ENCODE results near the gene PWWP3B. TPM values are rescaled to one million over a fixed set of nuclear protein-coding genes. Genes with fewer than 3 reads are reported as not detected.

Gene PWWP3B
- total and polyA plus RNA-seq, 2 of the 13 experiments (the other 11 are each of a cell fraction or from before 2014, with no cell fraction given), result 0.04 TPM; not detected in 1

DNA sequence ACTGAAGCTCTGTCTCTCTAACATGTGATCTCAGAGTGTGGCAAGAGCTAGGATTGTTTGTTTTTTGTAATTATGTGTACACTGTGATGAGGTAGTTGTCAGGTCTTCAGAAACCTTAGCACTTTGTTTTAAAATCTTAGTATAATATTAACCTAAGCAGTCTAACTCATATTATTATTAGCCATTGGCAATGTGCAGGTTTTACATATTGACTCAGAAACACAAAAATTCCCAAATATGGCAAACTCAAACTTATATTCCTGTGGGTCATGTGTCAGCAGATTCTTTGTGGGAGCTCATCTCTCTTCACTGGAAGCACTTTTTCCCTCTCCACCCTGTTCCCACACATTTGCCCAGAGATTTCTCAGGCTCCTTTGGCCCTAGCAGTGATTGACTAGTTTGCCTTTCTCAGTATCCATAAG lies 8.2 kb upstream of the PWWP3B start:
- H3K4me2 ChIP-seq (ENCODE audit: low read depth, low read length), result no peak overlapping the region
- no peaks in the 10 kb centered on the region for H4K20me1 ChIP-seq (ENCODE audit: insufficient read depth, low read length)
- no TSS peak for BruUV-seq (replicated peaks)
- no peaks in the 10 kb centered on the region for H3K27me3 ChIP-seq (ENCODE audit: control insufficient read depth in 1 of 2, insufficient read depth in 2 of 2, low read length in 2 of 2)
- ChIA-PET CTCF (ENCODE audit: low intra/inter-chr PET ratio, low total read pairs) (no interaction called here), POLR2A (no interaction called here)
- no peak; the same call in 2 of the 3 replicates for ATAC-seq
- H3K9me3 ChIP-seq (ENCODE audit: low read length), result no peaks in the 10 kb centered on the region
- H3K4me3 ChIP-seq (replicated peaks in 1 of 3; ENCODE audit: insufficient read depth in 1 of 3, low read depth in 2 of 3, low read length in 3 of 3), result no peak overlapping the region
- in situ Hi-C loops (cut with HindIII; ENCODE audit: extremely low pct_ligation_motif_present, low pct_unique_long_range_greater_than_20kb), result no loop called here
- H3K27ac ChIP-seq (ENCODE audit: extremely low read length, insufficient read depth, low read length), result no peak overlapping the region
- no peaks in the 10 kb centered on the region for H3K4me1 ChIP-seq (ENCODE audit: insufficient read depth, low read length)
- FAIRE-seq, result no peak
- H3K36me3 ChIP-seq (replicated peaks in 1 of 2; ENCODE audit: control insufficient read depth in 1 of 2, insufficient read depth in 2 of 2, low read length in 2 of 2), result no peaks in the 10 kb centered on the region
- H3K79me2 ChIP-seq (ENCODE audit: insufficient read depth, low read length), result no peaks in the 10 kb centered on the region
- no peak overlapping the region for H3K9ac ChIP-seq (ENCODE audit: insufficient read depth, low read depth, low read length)
- DNase-seq (ENCODE audit: low spot score), result no peak
- no peak overlapping the region for H2AFZ ChIP-seq (ENCODE audit: low read length)
- intact Hi-C loops (cut with micrococcal nuclease; ENCODE audit: unreplicated experiment), result no loop called here
- no peak for TF ChIP-seq ZNF546 (CRISPR knock-in tag; conservative IDR thresholded peaks at IDR 0.05)
- TF ChIP-seq SRF (IDR thresholded peaks at IDR 0.05; ENCODE audit: low read depth, low read length), result peak; percentile 55; the same call in 1 of the 2 replicates
- no peak for TF ChIP-seq REL (CRISPR knock-in tag; conservative IDR thresholded peaks at IDR 0.05)

DNA sequence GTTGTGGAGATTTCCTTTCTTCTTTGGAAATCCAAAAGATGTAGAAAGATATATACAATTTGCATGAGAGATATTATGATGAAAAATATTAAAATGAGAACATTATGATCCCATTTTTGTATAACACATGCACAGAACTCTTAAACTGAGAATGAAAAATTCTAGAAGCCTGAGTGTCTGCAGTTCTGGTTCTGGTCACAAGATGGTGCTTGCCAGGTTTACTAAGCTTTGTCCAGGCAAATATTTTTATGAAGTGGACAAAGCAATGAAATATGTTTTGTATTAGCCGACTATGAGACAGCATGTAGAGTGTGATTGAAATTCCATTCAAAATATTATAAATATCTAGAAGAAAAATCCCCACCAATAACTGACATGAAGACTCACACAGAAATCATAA lies 2.2 kb downstream of the PWWP3B start:
- intact Hi-C loops (cut with micrococcal nuclease; ENCODE audit: unreplicated experiment), result no loop called here
- DNase-seq (ENCODE audit: low spot score), result no peak
- no peak for ATAC-seq
- no peaks in the 10 kb centered on the region for H3K79me2 ChIP-seq (ENCODE audit: insufficient read depth, low read length)
- CTCF ChIA-PET (ENCODE audit: low intra/inter-chr PET ratio, low total read pairs), result no interaction called here
- H4K20me1 ChIP-seq (ENCODE audit: insufficient read depth, low read length), result no peaks in the 10 kb centered on the region
- no peaks in the 10 kb centered on the region for H3K36me3 ChIP-seq (replicated peaks in 1 of 2; ENCODE audit: control insufficient read depth in 1 of 2, insufficient read depth in 2 of 2, low read length in 2 of 2)
- POLR2A ChIA-PET, result no interaction called here
- H3K9ac ChIP-seq (ENCODE audit: insufficient read depth, low read depth, low read length), result no peak overlapping the region
- in situ Hi-C loops (cut with HindIII; ENCODE audit: extremely low pct_ligation_motif_present, low pct_unique_long_range_greater_than_20kb), result loop anchor here (10.0 kb wide), 1 partner anchor 224 kb away; no protein-coding TSS in a partner anchor
- no TSS peak for BruUV-seq (replicated peaks)
- FAIRE-seq, result no peak
- no peak overlapping the region for H3K27ac ChIP-seq (ENCODE audit: extremely low read length, insufficient read depth, low read length)
- no peak overlapping the region for H3K4me3 ChIP-seq (replicated peaks in 1 of 3; ENCODE audit: insufficient read depth in 1 of 3, low read depth in 2 of 3, low read length in 3 of 3)
- H3K9me3 ChIP-seq (ENCODE audit: low read length), result no peaks in the 10 kb centered on the region
- no peaks in the 10 kb centered on the region for H3K27me3 ChIP-seq (ENCODE audit: control insufficient read depth in 1 of 2, insufficient read depth in 2 of 2, low read length in 2 of 2)
- 8% methylated on average over 1 of the region's 1 CpG for WGBS (ENCODE audit: low lambda C conversion rate)
- H2AFZ ChIP-seq (ENCODE audit: low read length), result no peak overlapping the region
- no peak overlapping the region for H3K4me2 ChIP-seq (ENCODE audit: low read depth, low read length)
- TF ChIP-seq, protein P1, sequence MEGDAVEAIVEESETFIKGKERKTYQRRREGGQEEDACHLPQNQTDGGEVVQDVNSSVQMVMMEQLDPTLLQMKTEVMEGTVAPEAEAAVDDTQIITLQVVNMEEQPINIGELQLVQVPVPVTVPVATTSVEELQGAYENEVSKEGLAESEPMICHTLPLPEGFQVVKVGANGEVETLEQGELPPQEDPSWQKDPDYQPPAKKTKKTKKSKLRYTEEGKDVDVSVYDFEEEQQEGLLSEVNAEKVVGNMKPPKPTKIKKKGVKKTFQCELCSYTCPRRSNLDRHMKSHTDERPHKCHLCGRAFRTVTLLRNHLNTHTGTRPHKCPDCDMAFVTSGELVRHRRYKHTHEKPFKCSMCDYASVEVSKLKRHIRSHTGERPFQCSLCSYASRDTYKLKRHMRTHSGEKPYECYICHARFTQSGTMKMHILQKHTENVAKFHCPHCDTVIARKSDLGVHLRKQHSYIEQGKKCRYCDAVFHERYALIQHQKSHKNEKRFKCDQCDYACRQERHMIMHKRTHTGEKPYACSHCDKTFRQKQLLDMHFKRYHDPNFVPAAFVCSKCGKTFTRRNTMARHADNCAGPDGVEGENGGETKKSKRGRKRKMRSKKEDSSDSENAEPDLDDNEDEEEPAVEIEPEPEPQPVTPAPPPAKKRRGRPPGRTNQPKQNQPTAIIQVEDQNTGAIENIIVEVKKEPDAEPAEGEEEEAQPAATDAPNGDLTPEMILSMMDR (CRISPR knock-in tag; IDR thresholded peaks at IDR 0.05), result peak; percentile 20; the same call in 1 of the 2 replicates
- no peak for TF ChIP-seq POLR2AphosphoS2 (IDR thresholded peaks at IDR 0.05; ENCODE audit: low read depth, low read length)
- H3K4me1 ChIP-seq (ENCODE audit: insufficient read depth, low read length), result no peaks in the 10 kb centered on the region

Data from HepG2 (cell line).